BLaER1 (cell line): ENCODE results near the gene PSMC1.

Source experiments
- H3K27ac ChIP-seq: shearing (Covaris generic); formaldehyde crosslinking; 2 replicates; pipeline ENCODE4 v1.8.1; 2022
- H3K27me3 ChIP-seq: shearing (Covaris generic); formaldehyde crosslinking; 2 replicates; pipeline ENCODE4 v1.8.1; 2022
- H3K36me3 ChIP-seq: shearing (Covaris generic); formaldehyde crosslinking; 2 replicates; pipeline ENCODE4 v1.8.1; 2022
- H3K4me1 ChIP-seq: shearing (Covaris generic); formaldehyde crosslinking; 2 replicates; pipeline ENCODE4 v1.8.1; 2022
- H3K4me2 ChIP-seq: shearing (Covaris generic); formaldehyde crosslinking; 2 replicates; pipeline ENCODE4 v1.8.1; 2022
- H3K4me3 ChIP-seq: shearing (Covaris generic); formaldehyde crosslinking; 2 replicates; pipeline ENCODE4 v1.8.1; 2022
- H3K9ac ChIP-seq: shearing (Covaris generic); formaldehyde crosslinking; 2 replicates; pipeline ENCODE4 v1.8.1; 2022
- H3K9me3 ChIP-seq: shearing (Covaris generic); formaldehyde crosslinking; 2 replicates; pipeline ENCODE4 v1.8.1; 2022
- H4K20me1 ChIP-seq: shearing (Covaris generic); formaldehyde crosslinking; 2 replicates; pipeline ENCODE4 v1.8.1; 2022
- Cebpa-rat ChIP-seq: shearing (Covaris generic); IDR thresholded peaks from 2 replicates; pipeline ENCODE4 v1.8.1; 2022

The PSMC1 gene

DNA sequence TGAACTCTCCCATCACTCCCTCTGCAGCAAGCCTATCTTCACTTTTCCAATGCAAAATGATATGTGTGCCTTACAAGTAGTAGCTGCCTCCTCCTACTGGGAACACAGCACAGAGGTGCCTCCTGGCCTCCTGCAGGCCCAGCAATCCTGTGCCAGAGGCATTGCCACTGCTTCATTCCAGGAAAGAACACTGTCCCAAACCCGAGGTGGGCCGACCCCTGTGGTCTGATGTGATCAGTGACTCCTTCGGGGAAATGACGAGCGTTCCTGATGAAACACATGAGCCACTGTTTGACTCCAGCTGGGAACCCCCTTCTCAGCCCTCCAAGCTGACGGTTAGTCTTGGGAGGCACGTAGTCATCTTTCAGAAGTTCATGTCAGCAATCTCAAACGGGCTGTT is 19.5 kb downstream of the PSMC1 start:
- Histone ChIP-seq H3K9me3 (no peaks in the 10 kb centered on the region), H3K36me3 (peaks cover 96% of the 10 kb centered on the region), H3K27me3 (no peaks in the 10 kb centered on the region), H4K20me1 (no peaks in the 10 kb centered on the region), H3K4me2 (no peak overlapping the region), H3K9ac (no peak overlapping the region), H3K4me1 (no peaks in the 10 kb centered on the region), H3K27ac (no peak overlapping the region), H3K4me3 (no peak overlapping the region)
- TF ChIP-seq Cebpa-rat: no peak

DNA sequence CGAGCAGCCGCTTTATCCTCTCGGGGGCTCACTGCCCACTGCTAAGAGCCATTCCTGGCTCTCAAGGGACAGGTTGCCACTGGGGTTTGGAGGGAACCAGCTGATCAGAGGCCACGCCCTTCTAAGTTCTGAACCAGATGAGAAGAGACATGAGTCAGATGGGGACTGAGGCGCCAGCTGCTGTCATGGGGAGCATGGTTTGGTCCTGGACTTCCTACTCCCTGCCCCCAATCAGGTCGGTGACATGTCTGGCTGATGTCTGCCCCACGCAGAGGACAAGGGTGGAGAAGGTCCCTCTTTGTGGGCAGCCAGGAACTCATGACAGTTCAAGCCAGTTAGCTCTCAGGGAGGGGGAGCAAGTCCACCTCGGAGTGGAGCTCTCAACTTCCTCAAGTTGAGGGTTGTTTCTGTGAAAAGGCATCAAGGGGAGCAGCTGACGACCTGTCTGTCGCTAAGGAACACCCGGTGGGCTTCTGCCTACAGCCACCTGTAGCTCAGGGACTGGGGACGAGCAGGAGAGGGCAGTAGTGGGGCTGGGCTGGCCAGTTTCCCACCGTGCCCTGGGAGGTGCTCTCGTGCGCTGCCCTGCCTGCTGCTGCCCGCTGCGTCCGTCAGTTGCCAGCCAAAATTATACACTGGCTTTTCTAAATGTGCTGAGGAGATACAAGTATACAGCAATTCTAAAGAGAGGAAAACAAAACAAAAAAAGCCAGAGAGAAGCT is 20.5 kb downstream of the PSMC1 start:
- Histone ChIP-seq H3K4me3 (no peak overlapping the region), H4K20me1 (no peaks in the 10 kb centered on the region), H3K9ac (no peak overlapping the region), H3K4me2 (no peak overlapping the region), H3K27me3 (no peaks in the 10 kb centered on the region), H3K27ac (no peak overlapping the region), H3K4me1 (no peaks in the 10 kb centered on the region), H3K36me3 (peaks cover 92% of the 10 kb centered on the region), H3K9me3 (no peaks in the 10 kb centered on the region)
- TF ChIP-seq Cebpa-rat: no peak

DNA sequence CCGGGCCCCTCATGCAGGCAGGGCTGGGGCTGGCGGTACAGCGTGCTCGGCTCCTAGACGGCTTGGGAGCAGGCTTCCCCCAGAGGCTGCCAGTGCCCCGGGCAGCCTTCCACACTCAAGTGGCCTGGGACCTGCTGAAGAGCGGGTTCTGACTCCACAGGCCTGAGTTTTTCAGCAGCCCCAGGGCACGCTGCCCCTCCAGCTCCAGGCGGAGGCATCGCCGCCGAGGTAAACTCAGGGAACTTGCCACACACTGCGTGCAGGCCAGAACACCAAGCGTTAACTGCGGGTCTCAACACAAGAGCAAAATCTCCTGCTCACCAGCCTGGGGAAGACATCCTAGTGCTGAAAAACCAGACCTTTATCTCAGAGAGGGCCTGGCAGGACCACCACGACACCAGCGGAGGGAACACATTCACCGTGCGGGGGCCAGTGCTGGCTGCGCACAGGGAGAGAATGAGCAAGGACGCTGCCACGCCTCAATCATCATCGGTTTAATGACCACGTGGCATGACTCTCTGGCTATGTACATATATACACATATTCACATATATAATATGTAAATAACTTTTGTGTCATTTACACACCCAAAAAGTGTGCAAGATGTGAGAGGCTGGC is 21.3 kb downstream of the PSMC1 start:
- Histone ChIP-seq H3K9ac (no peak overlapping the region), H3K9me3 (no peaks in the 10 kb centered on the region), H3K27ac (no peak overlapping the region), H3K4me2 (no peak overlapping the region), H3K36me3 (peaks cover 93% of the 10 kb centered on the region), H3K27me3 (no peaks in the 10 kb centered on the region), H3K4me3 (no peak overlapping the region), H4K20me1 (no peaks in the 10 kb centered on the region), H3K4me1 (no peaks in the 10 kb centered on the region)
- no peak for TF ChIP-seq Cebpa-rat

DNA sequence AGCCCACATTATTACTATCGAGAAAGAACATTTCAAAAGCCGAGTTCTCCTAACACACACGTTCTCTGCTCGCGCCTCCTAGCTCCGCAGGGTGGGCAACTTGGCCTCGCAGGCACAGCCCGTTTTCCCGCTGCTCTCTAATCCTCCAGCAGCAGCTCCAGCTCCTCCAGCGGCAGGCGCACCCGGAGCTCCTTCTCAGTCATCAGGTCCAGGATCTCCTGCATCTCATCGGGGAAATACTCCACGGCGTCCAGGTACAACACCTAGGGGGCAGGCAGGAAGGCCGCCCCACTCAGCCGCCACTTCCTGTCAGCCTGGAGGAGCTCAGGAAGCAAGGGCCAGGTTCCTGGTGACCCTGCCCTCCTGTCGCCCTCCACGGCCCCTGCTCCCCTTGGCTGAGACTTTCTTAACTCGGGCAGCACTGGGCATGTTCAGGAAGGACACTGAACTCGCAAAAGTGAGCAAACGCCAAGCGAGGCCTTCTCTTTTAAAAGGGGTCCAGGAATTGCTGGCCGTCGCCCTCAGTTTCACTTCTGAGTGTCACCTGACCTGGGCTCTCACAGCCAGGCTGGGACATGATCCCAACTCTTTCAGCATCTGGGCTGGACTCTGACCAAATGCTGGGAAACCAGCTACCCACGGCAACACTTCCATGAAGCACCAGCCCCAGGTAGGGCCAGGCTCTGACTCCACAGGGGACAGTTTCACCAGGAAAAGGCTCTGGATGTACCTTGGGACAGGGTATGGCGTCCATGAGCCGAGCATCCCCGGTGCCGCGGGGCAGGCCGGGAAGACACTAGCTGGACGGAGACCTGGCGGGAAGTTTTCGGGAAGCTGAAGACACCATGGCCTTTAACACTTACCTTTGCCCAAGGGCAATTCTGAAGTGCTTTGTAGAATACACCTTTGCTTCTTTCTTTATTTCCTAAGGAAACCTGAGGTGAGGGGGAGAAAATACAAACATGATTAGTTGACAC is 22.1 kb downstream of the PSMC1 start:
- Histone ChIP-seq H3K4me2 (no peak overlapping the region), H3K27ac (no peak overlapping the region), H3K4me3 (no peak overlapping the region), H3K9me3 (no peaks in the 10 kb centered on the region), H3K36me3 (peaks cover 93% of the 10 kb centered on the region), H3K9ac (no peak overlapping the region), H3K27me3 (no peaks in the 10 kb centered on the region), H4K20me1 (no peaks in the 10 kb centered on the region), H3K4me1 (no peaks in the 10 kb centered on the region)
- no peak for TF ChIP-seq Cebpa-rat

DNA sequence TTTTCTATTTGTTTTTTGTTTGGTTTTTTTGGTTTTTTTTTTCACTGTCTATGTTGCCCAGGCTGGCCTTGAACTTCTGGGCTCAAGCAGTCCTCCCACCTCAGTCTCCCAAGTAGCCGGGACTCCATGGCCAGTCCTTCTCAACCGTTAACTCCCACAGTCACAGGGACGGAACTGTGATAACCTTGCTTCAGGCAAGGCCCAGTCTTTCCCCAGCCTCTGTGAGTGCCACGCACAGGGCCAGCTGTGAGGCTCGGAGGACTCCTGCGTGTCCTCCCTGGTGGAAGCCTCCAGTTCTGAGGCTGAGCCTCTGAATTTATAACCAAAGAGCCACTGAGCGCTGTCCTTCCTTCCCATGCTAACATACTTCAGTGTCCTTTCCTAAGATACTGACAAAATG is 23.7 kb downstream of the PSMC1 start:
- Histone ChIP-seq H3K9me3 (no peaks in the 10 kb centered on the region), H3K4me3 (no peak overlapping the region), H4K20me1 (no peaks in the 10 kb centered on the region), H3K27ac (no peak overlapping the region), H3K4me2 (no peak overlapping the region), H3K27me3 (no peaks in the 10 kb centered on the region), H3K4me1 (no peaks in the 10 kb centered on the region), H3K36me3 (peaks cover 91% of the 10 kb centered on the region), H3K9ac (no peak overlapping the region)
- no peak for TF ChIP-seq Cebpa-rat

DNA sequence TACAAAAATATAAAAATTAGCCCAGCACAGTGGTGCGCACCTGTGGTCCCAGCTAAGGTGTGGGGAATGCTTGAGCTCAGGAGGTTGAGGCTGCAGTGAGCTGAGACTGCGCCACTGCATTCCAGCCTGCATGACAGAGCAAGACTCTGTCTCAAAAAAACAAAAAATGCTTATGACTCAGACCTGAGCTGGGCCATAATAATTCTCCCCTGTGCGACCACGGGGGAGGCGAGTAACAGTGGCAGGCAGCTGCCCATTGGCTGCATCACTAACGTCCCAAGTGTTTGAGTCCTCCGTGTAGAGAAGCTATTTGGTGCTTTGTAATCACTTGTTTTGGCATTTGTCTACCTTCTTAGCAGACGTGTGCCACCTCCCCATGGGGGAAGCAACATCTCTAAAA is 24.9 kb downstream of the PSMC1 start:
- Histone ChIP-seq H3K9me3 (no peaks in the 10 kb centered on the region), H3K27ac (no peak overlapping the region), H4K20me1 (no peaks in the 10 kb centered on the region), H3K4me3 (no peak overlapping the region), H3K4me2 (no peak overlapping the region), H3K9ac (no peak overlapping the region), H3K36me3 (peaks cover 93% of the 10 kb centered on the region), H3K4me1 (no peaks in the 10 kb centered on the region), H3K27me3 (no peaks in the 10 kb centered on the region)
- TF ChIP-seq Cebpa-rat: no peak

DNA sequence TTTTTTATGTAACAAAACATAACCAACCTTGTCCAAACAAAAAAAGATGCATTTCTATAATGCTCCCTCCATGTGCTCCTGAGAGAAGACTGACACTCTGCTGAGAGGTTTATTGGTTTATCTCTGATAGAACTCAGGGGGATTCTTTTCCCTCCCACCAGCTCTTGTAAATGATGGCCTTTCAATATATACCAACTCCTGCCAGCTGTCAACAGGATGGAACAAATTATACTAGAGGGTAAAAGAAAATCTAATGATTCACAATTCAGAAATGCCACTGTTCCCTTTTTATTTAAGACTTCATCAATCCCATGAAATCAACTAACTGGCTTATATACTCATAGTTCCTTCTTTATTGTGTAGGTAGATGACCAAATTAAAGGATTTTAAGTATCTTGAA is 25.4 kb downstream of the PSMC1 start:
- Histone ChIP-seq H3K4me1 (no peaks in the 10 kb centered on the region), H3K27me3 (no peaks in the 10 kb centered on the region), H3K4me3 (no peak overlapping the region), H3K27ac (no peak overlapping the region), H3K4me2 (no peak overlapping the region), H3K9me3 (no peaks in the 10 kb centered on the region), H4K20me1 (no peaks in the 10 kb centered on the region), H3K9ac (no peak overlapping the region), H3K36me3 (peaks cover 93% of the 10 kb centered on the region)
- no peak for TF ChIP-seq Cebpa-rat

DNA sequence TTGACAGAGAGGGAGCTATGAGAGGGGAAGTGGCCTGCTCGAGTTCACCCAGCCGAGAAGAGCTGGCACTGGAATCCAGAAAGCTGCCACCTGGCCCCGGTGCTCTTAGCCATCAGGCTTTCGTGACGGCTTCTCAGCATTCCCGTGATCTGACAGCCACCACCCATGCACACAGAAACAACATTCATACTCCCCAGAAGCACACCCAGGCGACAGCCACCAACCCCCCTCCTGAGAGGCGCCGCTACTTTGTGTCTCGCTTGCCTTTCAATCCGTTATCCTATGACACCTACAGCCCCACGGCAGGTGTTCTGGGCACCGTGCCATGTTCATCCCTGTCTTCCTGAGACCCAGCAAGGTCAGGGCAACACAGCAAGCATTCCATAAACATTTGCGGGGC is 31.4 kb downstream of the PSMC1 start:
- Histone ChIP-seq H3K9me3 (no peaks in the 10 kb centered on the region), H3K4me1 (peaks cover 8% of the 10 kb centered on the region; the same call in 1 of the 2 replicates), H3K27ac (no peak overlapping the region), H3K4me3 (no peak overlapping the region), H3K27me3 (no peaks in the 10 kb centered on the region), H4K20me1 (no peaks in the 10 kb centered on the region), H3K9ac (no peak overlapping the region), H3K36me3 (peaks cover 96% of the 10 kb centered on the region), H3K4me2 (no peak overlapping the region)
- TF ChIP-seq Cebpa-rat: no peak

DNA sequence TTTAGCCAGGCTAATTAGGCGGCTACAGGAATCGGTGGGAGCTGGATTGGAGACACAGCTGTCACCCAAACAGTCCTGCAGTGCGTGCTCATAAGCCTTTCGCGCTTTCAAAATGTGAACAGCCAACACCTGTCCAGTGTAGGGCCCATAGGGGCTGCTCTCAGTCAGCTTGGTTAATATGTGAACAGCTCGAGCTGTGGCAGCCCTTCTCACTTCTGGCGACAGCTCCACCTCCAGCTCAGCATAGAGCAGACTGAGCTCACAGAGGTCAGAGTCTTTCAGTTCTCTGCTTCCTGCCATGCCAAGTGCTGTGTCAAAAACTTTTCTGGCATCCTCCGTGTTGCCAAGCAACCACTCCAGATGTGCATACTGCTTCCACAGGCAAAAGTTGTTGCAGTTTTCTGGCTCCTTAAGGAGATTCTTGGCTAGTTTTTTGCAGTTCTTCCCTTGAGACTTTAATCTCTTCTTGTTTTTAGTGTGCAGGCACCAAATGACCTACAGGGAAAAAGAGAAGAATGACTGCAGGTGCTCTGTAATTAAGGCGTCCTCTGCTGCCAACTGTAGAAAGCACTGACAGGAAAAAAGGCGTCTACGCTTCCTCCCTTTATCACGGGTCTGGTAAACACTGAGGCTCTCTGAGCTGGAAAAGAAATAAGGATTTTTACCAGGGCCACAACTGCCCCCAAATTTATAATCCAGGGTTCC is 32.5 kb downstream of the PSMC1 start:
- no peak for TF ChIP-seq Cebpa-rat
- 0 out of 2 replicates have a peak overlapping the region, but pooled peaks have one; percentile 32 for H3K9ac ChIP-seq
- H4K20me1 ChIP-seq: no peaks in the 10 kb centered on the region
- H3K36me3 ChIP-seq: peaks cover 97% of the 10 kb centered on the region
- H3K4me2 ChIP-seq: peak overlapping the region; percentile 4; the same call in 1 of the 2 replicates
- H3K27ac ChIP-seq: no peak overlapping the region
- H3K4me3 ChIP-seq: no peak overlapping the region
- no peaks in the 10 kb centered on the region for H3K27me3 ChIP-seq
- peaks cover 8% of the 10 kb centered on the region; the same call in 1 of the 2 replicates for H3K4me1 ChIP-seq
- no peaks in the 10 kb centered on the region for H3K9me3 ChIP-seq
